ENCODE results near the gene EFCC1.

EFCC1 gene

DNA sequence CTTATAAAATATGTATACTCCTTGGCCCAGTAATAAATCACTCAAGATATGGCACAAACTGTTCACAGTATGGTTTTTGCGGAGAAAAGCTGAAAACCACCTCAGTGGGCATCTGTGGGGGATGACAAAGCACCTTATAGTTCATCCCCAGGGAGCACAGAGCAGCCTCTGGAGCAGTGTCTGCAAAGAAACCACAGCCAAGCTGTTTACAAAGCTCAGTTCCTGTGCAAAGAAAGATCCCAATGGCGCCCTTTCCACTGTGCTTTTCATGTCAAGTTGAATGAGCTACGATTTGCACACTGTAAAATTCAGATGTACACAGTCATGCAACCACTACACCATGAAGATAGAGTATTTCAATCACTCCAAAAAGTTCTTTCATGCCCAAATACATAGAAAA lies 2.5 kb upstream of the EFCC1 start:
- TF ChIP-seq, protein P1, sequence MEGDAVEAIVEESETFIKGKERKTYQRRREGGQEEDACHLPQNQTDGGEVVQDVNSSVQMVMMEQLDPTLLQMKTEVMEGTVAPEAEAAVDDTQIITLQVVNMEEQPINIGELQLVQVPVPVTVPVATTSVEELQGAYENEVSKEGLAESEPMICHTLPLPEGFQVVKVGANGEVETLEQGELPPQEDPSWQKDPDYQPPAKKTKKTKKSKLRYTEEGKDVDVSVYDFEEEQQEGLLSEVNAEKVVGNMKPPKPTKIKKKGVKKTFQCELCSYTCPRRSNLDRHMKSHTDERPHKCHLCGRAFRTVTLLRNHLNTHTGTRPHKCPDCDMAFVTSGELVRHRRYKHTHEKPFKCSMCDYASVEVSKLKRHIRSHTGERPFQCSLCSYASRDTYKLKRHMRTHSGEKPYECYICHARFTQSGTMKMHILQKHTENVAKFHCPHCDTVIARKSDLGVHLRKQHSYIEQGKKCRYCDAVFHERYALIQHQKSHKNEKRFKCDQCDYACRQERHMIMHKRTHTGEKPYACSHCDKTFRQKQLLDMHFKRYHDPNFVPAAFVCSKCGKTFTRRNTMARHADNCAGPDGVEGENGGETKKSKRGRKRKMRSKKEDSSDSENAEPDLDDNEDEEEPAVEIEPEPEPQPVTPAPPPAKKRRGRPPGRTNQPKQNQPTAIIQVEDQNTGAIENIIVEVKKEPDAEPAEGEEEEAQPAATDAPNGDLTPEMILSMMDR (IDR thresholded peaks at IDR 0.05; ENCODE audit: low read depth, low read length, missing control alignments), result no peak
- no peak overlapping the region for H3K4me3 ChIP-seq (ENCODE audit: low read depth, low read length)
- in situ Hi-C loops (cut with HindIII; ENCODE audit: low sequenced_read_pairs), result loop anchor here (5.0 to 10.0 kb wide), 3 partner anchors 64 to 86 kb away; partner anchors contain the start of gene GP9
- no peak for DNase-seq (ENCODE audit: low read depth)

- H3K4me3 ChIP-seq (ENCODE audit: low read depth, low read length), result no peak overlapping the region
- TF ChIP-seq, protein P1 (IDR thresholded peaks at IDR 0.05; ENCODE audit: low read depth, low read length, missing control alignments), result no peak
- no peak for DNase-seq (ENCODE audit: low read depth)
- in situ Hi-C loops (cut with HindIII; ENCODE audit: low sequenced_read_pairs), result loop anchor here (5.0 to 10.0 kb wide), 3 partner anchors 63 to 86 kb away; partner anchors contain the start of gene GP9
Measured at GRCh38 chr3:128999102-128999501, 2.0 kb upstream of the EFCC1 start.

DNA sequence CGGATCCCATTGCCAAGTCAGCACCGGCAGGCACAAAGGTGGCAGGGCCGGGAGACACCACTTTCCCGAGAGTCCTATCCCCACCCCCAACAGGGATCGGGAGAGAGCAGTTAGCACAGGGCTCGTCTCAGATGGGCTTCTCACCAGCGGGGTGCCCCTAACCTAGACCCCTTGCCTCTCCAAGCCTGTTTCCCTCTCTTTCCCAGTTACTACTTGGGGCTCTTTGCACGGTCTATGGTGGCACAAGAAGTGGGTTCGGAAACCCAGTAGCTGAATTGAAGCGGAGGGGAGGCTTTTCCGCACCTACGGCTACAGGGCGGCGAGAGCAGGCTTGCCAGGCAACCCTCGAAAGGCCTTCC lies 383 bp upstream of the EFCC1 start:
- TF ChIP-seq, protein P1 (IDR thresholded peaks at IDR 0.05; ENCODE audit: low read depth, low read length, missing control alignments), result no peak
- in situ Hi-C loops (cut with HindIII; ENCODE audit: low sequenced_read_pairs), result no loop called here
- DNase-seq (ENCODE audit: low read depth), result no peak
- H3K4me3 ChIP-seq (ENCODE audit: low read depth, low read length), result peak overlapping the region; percentile 18

DNA sequence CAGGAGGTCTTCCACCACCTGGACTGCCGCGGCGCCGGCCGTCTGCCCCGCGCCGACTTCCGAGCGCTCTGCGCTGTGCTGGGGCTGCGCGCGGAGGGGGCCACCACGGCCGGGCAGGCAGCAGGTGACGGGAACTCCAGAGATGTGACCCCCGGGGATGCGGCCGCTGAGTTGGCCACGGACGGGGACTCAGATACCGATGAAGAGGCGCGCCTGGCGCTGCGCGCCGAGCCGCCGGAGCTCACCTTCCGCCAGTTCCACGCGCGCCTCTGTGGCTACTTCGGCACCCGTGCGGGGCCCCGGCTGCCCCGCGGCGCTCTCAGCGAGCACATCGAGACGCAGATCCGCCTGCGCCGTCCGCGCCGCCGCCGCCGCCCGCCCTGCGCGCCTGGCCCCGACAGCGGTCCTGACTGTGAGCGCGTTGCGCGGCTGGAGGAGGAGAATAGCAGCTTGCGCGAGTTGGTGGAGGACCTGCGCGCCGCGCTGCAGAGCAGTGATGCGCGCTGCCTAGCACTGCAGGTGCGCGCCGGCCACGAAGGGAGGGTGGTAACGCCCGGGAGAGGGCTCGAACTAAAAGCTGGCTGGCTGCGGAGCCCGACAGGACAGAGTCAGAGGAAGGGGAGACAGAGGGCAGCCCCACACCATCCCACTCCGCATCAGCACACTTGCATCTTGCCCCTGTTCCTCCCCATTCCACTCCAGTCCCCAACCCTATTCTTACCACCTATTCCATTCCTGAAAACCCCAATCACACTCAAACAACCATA lies 885 bp downstream of the EFCC1 start:
- no peak for DNase-seq (ENCODE audit: low read depth)
- in situ Hi-C loops (cut with HindIII; ENCODE audit: low sequenced_read_pairs), result no loop called here
- TF ChIP-seq, protein P1 (IDR thresholded peaks at IDR 0.05; ENCODE audit: low read depth, low read length, missing control alignments), result no peak
- H3K4me3 ChIP-seq (ENCODE audit: low read depth, low read length), result no peak overlapping the region

DNA sequence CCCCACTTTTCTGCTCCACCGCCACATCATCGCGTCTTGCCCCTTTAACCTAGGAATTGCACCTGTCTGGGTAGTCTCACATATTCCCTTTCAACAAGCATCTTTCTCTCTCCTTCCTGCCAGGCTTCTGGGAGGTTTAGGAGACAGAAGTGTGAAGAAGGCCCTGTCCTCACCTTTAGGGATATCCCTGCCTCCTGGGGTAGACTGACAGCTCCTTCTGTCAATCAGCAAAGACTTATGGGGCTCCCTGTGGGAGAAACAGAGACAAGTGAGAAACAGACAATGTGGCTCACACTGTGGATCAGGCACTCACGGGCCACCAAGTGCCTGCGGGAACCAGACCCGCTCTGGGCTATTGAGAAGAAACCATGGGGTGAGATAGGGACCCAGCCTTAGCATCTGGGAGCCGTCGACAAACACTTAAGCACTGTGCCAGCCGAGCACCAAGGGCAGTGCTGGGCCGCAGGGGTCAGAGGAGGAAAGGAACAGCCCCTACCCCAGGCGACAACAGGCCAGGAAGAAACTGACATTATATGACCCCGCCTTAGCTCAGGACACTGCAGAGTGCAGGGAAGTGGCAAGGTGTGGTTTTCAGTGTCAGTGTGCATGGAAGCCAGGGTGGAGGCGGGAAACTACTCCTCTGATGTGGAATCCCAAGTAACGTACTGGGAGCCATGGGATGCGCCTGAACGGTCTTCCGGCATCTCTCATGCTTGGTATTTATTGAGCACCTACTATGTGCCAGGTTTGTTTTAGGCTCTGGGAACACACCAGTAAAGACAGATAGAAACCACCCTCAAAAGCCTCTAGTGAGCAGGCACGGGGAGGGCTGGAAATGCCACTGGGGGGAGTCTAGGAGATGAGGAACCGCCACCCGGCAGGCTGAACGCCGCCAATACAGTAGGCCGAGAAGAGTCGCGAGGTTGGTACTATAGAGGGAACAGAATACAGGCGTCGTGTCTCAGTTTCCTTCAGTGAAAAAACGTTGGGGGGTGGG lies 1.8 kb downstream of the EFCC1 start:
- in situ Hi-C loops (cut with HindIII; ENCODE audit: low sequenced_read_pairs), result no loop called here
- TF ChIP-seq, protein P1 (IDR thresholded peaks at IDR 0.05; ENCODE audit: low read depth, low read length, missing control alignments), result no peak
- H3K4me3 ChIP-seq (ENCODE audit: low read depth, low read length), result no peak overlapping the region
- DNase-seq (ENCODE audit: low read depth), result no peak

- no peak for DNase-seq (ENCODE audit: low read depth)
- H3K4me3 ChIP-seq (ENCODE audit: low read depth, low read length), result no peak overlapping the region
- in situ Hi-C loops (cut with HindIII; ENCODE audit: low sequenced_read_pairs), result no loop called here
- TF ChIP-seq, protein P1 (IDR thresholded peaks at IDR 0.05; ENCODE audit: low read depth, low read length, missing control alignments), result no peak
Measured at GRCh38 chr3:129003578-129004112, 2.5 kb downstream of the EFCC1 start.

Data from astrocyte of the cerebellum (primary cell).